ENCODE data around the gene ODAD3. TPM values are rescaled to one million over a fixed set of nuclear protein-coding genes. Genes with fewer than 3 reads are reported as not detected.
"Not testable (repeated sequence)": the region's sequence is repeated elsewhere in the genome, so short reads cannot be mapped to it uniquely, and the experiment has no call there.

The ODAD3 gene
- total RNA-seq, 1 donor from 2014 or later = 1.4 TPM

DNA sequence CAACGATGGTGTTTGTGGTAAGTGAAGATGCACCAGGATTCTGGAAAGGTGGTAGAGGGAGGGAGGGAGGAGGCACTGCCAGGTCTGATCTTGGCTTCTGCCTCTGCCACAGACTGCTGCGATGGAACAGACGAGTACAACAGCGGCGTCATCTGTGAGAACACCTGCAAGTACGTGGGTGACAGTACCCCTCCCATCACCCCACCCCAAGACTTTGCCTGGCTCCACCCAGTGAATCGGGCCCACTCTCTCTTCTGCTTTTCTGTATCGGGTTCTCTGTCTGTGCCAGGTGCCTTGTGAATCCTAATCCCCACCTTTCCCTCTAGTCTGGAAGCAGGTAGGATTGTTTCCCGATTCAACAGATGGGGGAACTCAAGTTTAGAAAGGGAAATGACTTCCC, 3.0 kb upstream of the ODAD3 start:
- no peak for DNase-seq (ENCODE audit: low spot score)

GRCh38 chr19:11435833-11436313, 952 bp upstream of the ODAD3 start:
- no peak for DNase-seq (ENCODE audit: low spot score)

- DNase-seq (ENCODE audit: low spot score) = no peak
Observed at GRCh38 chr19:11434703-11435056, 241 bp downstream of the ODAD3 start.

DNA sequence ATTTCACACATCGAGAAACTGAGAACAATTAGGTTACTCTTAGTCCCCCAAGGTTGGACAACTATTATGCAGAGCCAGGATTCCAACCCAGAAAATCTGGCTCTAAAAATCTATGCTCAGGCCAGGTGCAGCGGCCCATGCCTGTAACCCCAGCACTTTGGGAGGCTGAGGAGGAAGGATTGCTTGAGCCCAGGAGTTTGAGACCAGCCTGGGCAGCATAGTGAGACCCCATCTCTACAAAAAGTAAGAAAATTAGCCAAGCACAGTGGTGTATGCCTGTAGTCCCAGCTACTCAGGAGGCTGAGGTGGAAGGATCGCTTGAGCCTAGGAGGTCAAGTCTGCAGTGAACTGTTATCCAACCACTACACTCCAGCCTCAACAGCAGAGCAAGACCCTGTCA, 1.4 kb downstream of the ODAD3 start:
- not testable (repeated sequence) for DNase-seq (ENCODE audit: low spot score)

- DNase-seq (ENCODE audit: low spot score) = no peak
Observed at GRCh38 chr19:11426656-11427055, 8.3 kb downstream of the ODAD3 start.

GRCh38 chr19:11425719-11426457, 9.0 kb downstream of the ODAD3 start:
- no peak for DNase-seq (ENCODE audit: low spot score)

GRCh38 chr19:11423791-11424181, 11.1 kb downstream of the ODAD3 start:
- no peak for DNase-seq (ENCODE audit: low spot score)

DNA sequence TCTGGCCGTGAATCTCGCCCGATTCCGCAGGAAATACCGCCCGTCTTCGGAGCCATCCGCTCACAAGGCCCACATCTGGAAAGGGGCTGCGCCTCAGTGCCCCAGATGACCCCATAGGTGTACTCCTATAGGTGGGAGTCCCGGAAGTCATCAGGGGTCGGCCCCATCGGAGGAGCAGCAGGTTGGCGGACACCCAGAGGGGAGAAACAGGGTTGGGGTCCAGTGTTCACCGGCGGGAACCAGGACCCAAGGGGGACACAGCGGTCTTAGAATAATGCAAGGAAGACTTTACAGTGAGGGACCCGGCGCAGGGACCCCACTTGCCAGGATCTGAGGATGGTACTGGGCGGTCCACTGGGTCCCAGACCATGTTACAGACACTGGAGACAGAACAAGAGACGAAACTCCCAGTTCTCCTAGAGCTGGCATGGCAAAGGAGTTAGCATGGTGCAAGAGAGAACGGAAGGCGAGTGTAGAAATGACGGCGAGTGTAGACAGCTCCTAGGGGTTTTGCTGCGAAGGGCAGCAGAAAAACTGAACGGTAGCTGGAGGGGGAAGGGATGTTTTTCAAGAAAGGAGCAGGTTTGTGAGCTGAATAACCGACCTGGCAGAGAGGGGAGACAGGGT, 11.6 kb downstream of the ODAD3 start:
- no peak for DNase-seq (ENCODE audit: low spot score)

GRCh38 chr19:11422163-11423065, 12.5 kb downstream of the ODAD3 start:
- DNase-seq (ENCODE audit: low spot score) = peak; percentile 83

GRCh38 chr19:11421371-11422098, 13.4 kb downstream of the ODAD3 start:
- DNase-seq (ENCODE audit: low spot score) = peak; percentile 47

GRCh38 chr19:11420429-11421370, 14.2 kb downstream of the ODAD3 start:
- DNase-seq (ENCODE audit: low spot score) = peak; percentile 84

DNA sequence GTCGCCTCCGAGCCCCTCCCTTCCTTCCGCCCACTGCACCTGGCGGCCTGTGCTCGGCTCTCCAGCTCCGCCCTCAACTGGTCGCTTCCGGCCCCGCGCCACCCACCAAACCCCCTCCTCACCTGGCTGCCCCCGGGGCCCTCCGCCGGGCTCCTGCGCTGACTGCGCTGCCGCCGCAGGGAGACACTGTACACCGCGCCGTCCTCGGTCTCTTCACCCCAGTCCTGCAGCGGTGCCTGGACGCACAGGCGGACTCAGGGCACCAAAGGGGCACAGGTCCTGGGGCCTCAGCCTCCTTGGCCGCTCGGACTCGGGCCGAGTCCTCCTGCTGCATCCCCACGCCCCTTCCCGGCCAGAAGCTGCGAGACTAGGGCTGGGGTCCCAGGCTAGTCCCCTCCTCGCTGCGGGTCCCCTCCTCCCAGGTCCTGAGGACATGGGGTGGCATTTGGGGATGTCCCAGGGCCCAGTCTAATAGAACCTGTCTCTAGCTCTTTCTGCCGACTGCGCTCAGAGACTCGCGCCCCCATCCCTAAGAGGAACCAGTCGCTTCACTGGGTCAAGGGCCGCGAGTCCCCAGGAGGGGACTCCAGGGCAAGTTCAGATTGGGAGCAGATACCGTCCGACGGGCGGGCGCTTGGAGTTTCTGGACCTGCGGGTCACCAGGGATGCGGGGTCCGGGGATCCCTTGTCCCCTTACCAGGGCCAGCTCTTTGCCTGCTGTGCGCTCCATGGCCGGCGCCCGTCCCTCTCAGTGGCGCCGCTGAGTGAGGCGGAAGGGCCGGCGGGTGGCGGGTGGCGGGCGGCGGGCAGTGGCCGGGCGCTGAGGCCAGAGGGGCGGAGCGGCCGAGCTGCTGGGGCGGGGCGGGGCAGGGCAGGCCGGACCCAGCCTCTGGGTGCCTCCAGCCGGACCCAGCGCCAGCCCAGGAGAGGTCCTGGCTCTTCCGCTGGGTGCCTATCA, 16.1 kb downstream of the ODAD3 start, which contains the start of gene RGL3:
Gene RGL3 (minus strand): TSS at position 766 of the 958 bp plus-strand sequence. CDS start 36 bp downstream, at position 730.
- no peak for DNase-seq (ENCODE audit: low spot score)

GRCh38 chr19:11418094-11418548, 16.8 kb downstream of the ODAD3 start:
- no peak for DNase-seq (ENCODE audit: low spot score)

DNA sequence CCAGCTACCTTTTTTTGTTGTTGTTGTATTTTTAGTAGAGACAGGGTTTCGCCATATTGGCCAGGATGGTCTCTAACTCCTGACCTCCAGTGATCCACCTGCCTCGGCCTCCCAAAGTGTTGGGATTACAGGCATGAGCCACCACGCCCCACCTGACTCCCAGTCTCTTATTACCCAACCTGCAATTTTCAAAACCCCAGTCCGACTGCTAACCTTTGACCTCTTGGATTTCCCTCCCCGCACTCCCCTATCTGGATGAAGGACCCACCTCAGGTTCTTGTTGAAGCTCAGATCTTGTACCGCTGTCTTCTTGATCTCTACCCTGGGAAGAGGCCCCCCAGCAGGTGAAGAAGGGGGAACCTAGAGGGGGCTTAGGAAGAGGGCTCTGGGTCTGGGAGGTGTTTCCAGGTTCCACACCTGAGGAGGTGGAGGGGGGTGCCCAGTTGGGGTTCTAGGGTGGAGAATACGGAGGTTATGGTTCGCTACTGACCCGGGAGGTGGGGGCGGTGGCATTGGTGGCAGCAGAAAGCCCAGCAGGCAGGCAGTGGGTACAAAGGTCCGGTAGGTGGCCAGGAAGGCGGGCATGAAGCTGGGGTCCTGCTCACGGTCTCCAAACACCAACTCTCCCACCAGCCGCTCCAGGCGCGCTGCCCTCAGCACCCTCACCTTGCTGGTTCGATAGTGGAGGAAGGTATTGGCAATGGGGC, 18.4 kb downstream of the ODAD3 start:
- no peak for DNase-seq (ENCODE audit: low spot score)

GRCh38 chr19:11414544-11414943, 20.4 kb downstream of the ODAD3 start:
- no peak for DNase-seq (ENCODE audit: low spot score)

DNA sequence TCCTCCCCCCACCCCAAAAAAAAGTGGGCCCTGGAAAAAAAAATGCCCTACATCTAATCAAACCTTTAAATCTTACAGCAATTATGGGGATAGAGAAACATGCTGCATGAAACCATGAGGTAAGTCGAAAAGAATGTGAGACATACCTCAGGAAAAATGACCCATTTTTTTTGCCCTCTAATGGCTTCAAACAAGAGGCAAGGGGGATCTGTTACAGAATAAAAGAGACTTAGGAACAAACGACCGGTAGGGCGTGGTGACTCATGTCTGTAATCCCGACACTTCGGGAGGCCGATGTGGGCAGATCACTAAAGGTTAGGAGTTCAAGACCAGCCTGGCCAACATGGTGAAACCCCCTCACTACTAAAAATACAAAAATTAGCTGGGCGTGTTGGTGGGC, 24.2 kb downstream of the ODAD3 start:
- no peak for DNase-seq (ENCODE audit: low spot score)

DNA sequence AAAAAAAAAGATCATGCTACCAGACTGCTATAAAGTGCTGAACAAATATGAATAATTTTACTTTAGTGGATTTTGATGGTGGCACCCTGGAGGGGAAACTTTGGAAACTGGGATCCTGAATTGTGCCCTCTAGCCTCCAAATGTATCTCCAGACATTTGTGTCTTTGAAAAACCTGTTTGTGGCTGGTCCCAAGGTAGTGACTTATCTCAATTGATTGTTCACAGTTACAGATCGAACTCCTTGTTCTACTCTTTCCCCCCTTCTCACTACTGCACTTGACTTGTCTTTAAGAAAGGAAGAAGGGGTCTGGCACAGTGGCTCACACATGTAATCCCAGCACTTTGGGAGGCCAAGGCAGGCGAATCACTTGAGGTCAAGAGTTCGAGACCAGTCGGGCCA, 26.3 kb downstream of the ODAD3 start:
- DNase-seq (ENCODE audit: low spot score) = no peak

- DNase-seq (ENCODE audit: low spot score) = not testable (repeated sequence)
Observed at GRCh38 chr19:11406703-11407236, 28.2 kb downstream of the ODAD3 start.
